OCI-LY3 (cell line): ENCODE measurements around the gene KCNJ4.

Experiments used
- EZH2phosphoT487 ChIP-seq: fragments of 200-600 bp; shearing (Covaris generic); IDR thresholded peaks from 2 replicates; pipeline ENCODE4 v1.6.1; 2018; ENCODE audit warnings: antibody characterized with exemption, mixed run types, low read depth
- TF ChIP-seq, protein P1 (sequence below): fragments of 200-600, 300-600 bp; sonication (generic); IDR thresholded peaks from 2 replicates; pipeline ENCODE4 v1.5.1; 2014; ENCODE audit warnings: antibody characterized with exemption, low read length, low read depth

- TF ChIP-seq, protein P1, sequence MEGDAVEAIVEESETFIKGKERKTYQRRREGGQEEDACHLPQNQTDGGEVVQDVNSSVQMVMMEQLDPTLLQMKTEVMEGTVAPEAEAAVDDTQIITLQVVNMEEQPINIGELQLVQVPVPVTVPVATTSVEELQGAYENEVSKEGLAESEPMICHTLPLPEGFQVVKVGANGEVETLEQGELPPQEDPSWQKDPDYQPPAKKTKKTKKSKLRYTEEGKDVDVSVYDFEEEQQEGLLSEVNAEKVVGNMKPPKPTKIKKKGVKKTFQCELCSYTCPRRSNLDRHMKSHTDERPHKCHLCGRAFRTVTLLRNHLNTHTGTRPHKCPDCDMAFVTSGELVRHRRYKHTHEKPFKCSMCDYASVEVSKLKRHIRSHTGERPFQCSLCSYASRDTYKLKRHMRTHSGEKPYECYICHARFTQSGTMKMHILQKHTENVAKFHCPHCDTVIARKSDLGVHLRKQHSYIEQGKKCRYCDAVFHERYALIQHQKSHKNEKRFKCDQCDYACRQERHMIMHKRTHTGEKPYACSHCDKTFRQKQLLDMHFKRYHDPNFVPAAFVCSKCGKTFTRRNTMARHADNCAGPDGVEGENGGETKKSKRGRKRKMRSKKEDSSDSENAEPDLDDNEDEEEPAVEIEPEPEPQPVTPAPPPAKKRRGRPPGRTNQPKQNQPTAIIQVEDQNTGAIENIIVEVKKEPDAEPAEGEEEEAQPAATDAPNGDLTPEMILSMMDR = no peak
- no peak for TF ChIP-seq EZH2phosphoT487
Observed at GRCh38 chr22:38442967-38443627, 11.9 kb downstream of the KCNJ4 start.
